A673 (cell line): Measurements from ENCODE around the gene ROMO1. TPM values are rescaled to one million over a fixed set of nuclear protein-coding genes. Genes with fewer than 3 reads are reported as not detected.

ENCODE experiments used
- BruUV-seq: library from RNA; stranded (reverse); fragments of 400-500 nt; replicated peaks from 2 replicates; lab custom pipeline; 2021; lab: Mats Ljungman, UMichigan
- CTCF ChIA-PET: fragments of 300-600 bp; sonication (Branson Sonifier 250); formaldehyde crosslinking; loops from one replicate; lab custom pipeline; 2022; ENCODE audit warnings: antibody characterized with exemption; lab: Charles Lee
- POLR2A ChIA-PET: fragments of 300-600 bp; sonication (Branson Sonifier 250); formaldehyde crosslinking; loops from one replicate; lab custom pipeline; 2022; ENCODE audit warnings: antibody characterized with exemption; ENCODE audit not compliant: low non-redundant PET; lab: Charles Lee
- DNase-seq: peaks from one replicate; pipeline ENCODE4 v3.0.0-alpha.2; 2015; ENCODE audit warnings: low spot score
- H3K27ac ChIP-seq: fragments of 200-600 bp; sonication (generic); 2 replicates; pipeline ENCODE4 v1.5.1; 2016; ENCODE audit warnings: mixed run types, low read depth, mild to moderate bottlenecking, mixed read lengths, antibody characterized with exemption, low read length; ENCODE audit not compliant: poor library complexity, severe bottlenecking
- H3K27me3 ChIP-seq: fragments of 200-600 bp; sonication (generic); replicated peaks from 2 replicates; pipeline ENCODE4 v1.6.1; 2017; ENCODE audit warnings: mixed run types, low read depth, mild to moderate bottlenecking, mixed read lengths, antibody characterized with exemption, low read length; ENCODE audit not compliant: insufficient read depth, poor library complexity
- H3K36me3 ChIP-seq: fragments of 200-600 bp; sonication (generic); 2 replicates; pipeline ENCODE4 v1.6.1; 2016; ENCODE audit warnings: mixed run types, mild to moderate bottlenecking, mixed read lengths, antibody characterized with exemption, low read length; ENCODE audit not compliant: insufficient read depth, poor library complexity, severe bottlenecking
- H3K4me1 ChIP-seq: fragments of 200-600 bp; sonication (generic); 2 replicates; pipeline ENCODE4 v1.6.1; 2017; ENCODE audit warnings: mixed run types, mild to moderate bottlenecking, mixed read lengths, antibody characterized with exemption, low read length; ENCODE audit not compliant: insufficient read depth, poor library complexity, severe bottlenecking
- H3K4me3 ChIP-seq: fragments of 200-600 bp; sonication (generic); 2 replicates; pipeline ENCODE4 v1.5.1; 2016; ENCODE audit warnings: low read depth, mixed run types, mild to moderate bottlenecking, mixed read lengths, low read length; ENCODE audit not compliant: poor library complexity, severe bottlenecking
- H3K9me3 ChIP-seq: fragments of 200-600 bp; sonication (generic); 2 replicates; pipeline ENCODE4 v1.6.1; 2016; ENCODE audit warnings: mixed run types, low read depth, mild to moderate bottlenecking, mixed read lengths, antibody characterized with exemption, low read length; ENCODE audit not compliant: poor library complexity, severe bottlenecking
- CTCF ChIP-seq: fragments of 300-800, 200-600 bp; sonication (generic); conservative IDR thresholded peaks from 2 replicates; pipeline ENCODE4 v1.5.1; 2017; ENCODE audit warnings: low read depth, mild to moderate bottlenecking, antibody characterized with exemption, low read length, moderate library complexity, mixed read lengths
- EZH2 ChIP-seq: fragments of 200-600 bp; sonication (generic); IDR thresholded peaks from 2 replicates; pipeline ENCODE4 v1.6.1; 2017; ENCODE audit warnings: borderline replicate concordance, low read depth, mild to moderate bottlenecking, mixed read lengths, antibody characterized with exemption, low read length; ENCODE audit not compliant: poor library complexity, severe bottlenecking
- intact Hi-C: fragments of 100-400 bp; cut with micrococcal nuclease; formaldehyde crosslinking; loops from one replicate; pipeline ENCODE4 v1.10.0; 2022; ENCODE audit not compliant: unreplicated experiment
- total RNA-seq: library from RNA; stranded (reverse); gene quantifications from 2 replicates; pipeline ENCODE4 v1.2.3, GENCODE V29; 2021

ROMO1 gene
- total RNA-seq, 1 experiment from 2014 or later: 134 TPM

GRCh38 chr20:35734777-35735649 is 35.8 kb downstream of the ROMO1 start:
- H3K4me1 ChIP-seq: peaks cover 34% of the 10 kb centered on the region
- no peaks in the 10 kb centered on the region for H3K9me3 ChIP-seq
- H3K27me3 ChIP-seq: no peaks in the 10 kb centered on the region
- no TSS peak for BruUV-seq
- TF ChIP-seq EZH2: no peak
- no peak for TF ChIP-seq CTCF
- POLR2A ChIA-PET: interaction anchor here (0.6 to 0.7 kb wide), 5 partner anchors 8 to 149 kb away, joined by 3 to 4 read pairs (median 3); no protein-coding TSS in a partner anchor
- H3K27ac ChIP-seq: no peak overlapping the region
- no peak for DNase-seq
- CTCF ChIA-PET: interaction anchor here (0.6 kb wide), 1 partner anchor 421 kb away, joined by 3 read pairs; no protein-coding TSS in a partner anchor
- peaks cover 100% of the 10 kb centered on the region for H3K36me3 ChIP-seq
- intact Hi-C loops: loop anchor here (5.0 kb wide), 1 partner anchor 33 kb away; no protein-coding TSS in a partner anchor
- no peak overlapping the region for H3K4me3 ChIP-seq

- DNase-seq: no peak
- ChIA-PET POLR2A (interaction anchor here (0.6 to 0.7 kb wide), 3 partner anchors 42 to 223 kb away, joined by 4 to 10 read pairs (median 7); no protein-coding TSS in a partner anchor), CTCF (interaction anchor here (0.6 kb wide), 1 partner anchor 420 kb away, joined by 3 read pairs; no protein-coding TSS in a partner anchor)
- H3K4me1 ChIP-seq: peaks cover 35% of the 10 kb centered on the region
- BruUV-seq: no TSS peak
- H3K27ac ChIP-seq: no peak overlapping the region
- intact Hi-C loops: loop anchor here (5.0 kb wide), 1 partner anchor 34 kb away; no protein-coding TSS in a partner anchor
- no peaks in the 10 kb centered on the region for H3K27me3 ChIP-seq
- peaks cover 99% of the 10 kb centered on the region for H3K36me3 ChIP-seq
- no peak for TF ChIP-seq EZH2
- TF ChIP-seq CTCF: no peak
- no peaks in the 10 kb centered on the region for H3K9me3 ChIP-seq
- H3K4me3 ChIP-seq: no peak overlapping the region
These were observed 36.7 kb downstream of the ROMO1 start for GRCh38 chr20:35735826-35736470.

GRCh38 chr20:35737865-35738333 is 38.7 kb downstream of the ROMO1 start:
- no peak overlapping the region for H3K27ac ChIP-seq
- H3K36me3 ChIP-seq: peaks cover 79% of the 10 kb centered on the region
- ChIA-PET POLR2A (interaction anchor here (0.7 kb wide), 3 partner anchors 121 to 173 kb away, joined by 4 to 11 read pairs (median 8); no protein-coding TSS in a partner anchor), CTCF (no interaction called here)
- peaks cover 25% of the 10 kb centered on the region for H3K4me1 ChIP-seq
- no peak overlapping the region for H3K4me3 ChIP-seq
- no peak for TF ChIP-seq CTCF
- TF ChIP-seq EZH2: no peak
- DNase-seq: no peak
- no TSS peak for BruUV-seq
- no peaks in the 10 kb centered on the region for H3K9me3 ChIP-seq
- intact Hi-C loops: loop anchor here (5.0 kb wide), 1 partner anchor 36 kb away; no protein-coding TSS in a partner anchor
- H3K27me3 ChIP-seq: no peaks in the 10 kb centered on the region
